Measurements from ENCODE around the gene RNF215. TPM values are rescaled to one million over a fixed set of nuclear protein-coding genes. Genes with fewer than 3 reads are reported as not detected.
A peak's percentile ranks its signal among the peaks of the same experiment; 100 is the strongest.

RNF215 gene
- total and polyA plus RNA-seq, 8 donors: 14.6 to 27.5 (median 23.2) TPM

DNA sequence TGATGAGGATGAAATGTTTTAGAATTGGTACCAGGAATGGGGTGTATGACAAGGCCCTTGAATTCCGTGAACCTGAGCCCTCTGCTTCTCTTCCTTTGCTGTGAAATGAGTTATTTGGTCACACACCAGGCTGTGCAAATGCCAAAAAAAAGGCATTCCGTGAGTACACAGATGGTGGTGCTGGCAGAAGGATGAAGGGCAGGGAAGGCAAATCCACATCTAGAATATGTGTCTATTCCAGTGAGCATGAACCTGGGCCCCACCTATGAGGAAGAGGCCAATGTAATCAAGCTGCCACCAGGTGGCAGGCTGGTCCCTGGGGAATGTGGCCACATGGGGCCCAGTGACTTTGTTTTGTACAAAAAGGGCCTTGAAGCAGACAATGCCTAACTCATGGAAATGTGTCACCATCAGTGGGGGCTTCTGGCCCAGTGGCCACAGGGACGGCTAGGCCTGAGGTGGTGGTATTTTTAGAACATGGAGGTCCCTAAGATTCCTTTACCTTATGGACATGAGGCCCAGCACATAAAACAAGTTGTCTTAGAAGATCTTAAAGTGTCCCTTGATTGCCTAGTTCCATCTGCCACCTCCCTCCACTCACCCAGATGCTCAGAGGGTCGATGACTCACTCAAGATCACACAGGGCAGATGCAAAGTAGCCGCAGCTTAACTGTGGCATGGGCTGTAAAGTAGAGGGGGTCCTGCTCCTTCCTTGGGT, 3.9 kb upstream of the RNF215 start:
- Histone ChIP-seq H3K4me3 (no peak overlapping the region), H3K9me3 (no peaks in the 10 kb centered on the region), H3K27ac (no peak overlapping the region), H3K4me1 (peaks cover 8 to 17% of the 10 kb centered on the region in 2 donors), H3K36me3 (no peaks in the 10 kb centered on the region), H3K27me3 (peaks cover 0 to 11% of the 10 kb centered on the region in 2 donors)
- intact Hi-C loops (cut with DNase I): loop anchor here in 1 of 2 donors (5.0 kb wide), 1 partner anchor 129 kb away; no protein-coding TSS in a partner anchor
- peak; percentile 81 to 87 for TF ChIP-seq CTCF (IDR thresholded peaks at IDR 0.05)
- ATAC-seq (peak; percentile 72), DNase-seq (peak; percentile 24 to 86 (median 72))

DNA sequence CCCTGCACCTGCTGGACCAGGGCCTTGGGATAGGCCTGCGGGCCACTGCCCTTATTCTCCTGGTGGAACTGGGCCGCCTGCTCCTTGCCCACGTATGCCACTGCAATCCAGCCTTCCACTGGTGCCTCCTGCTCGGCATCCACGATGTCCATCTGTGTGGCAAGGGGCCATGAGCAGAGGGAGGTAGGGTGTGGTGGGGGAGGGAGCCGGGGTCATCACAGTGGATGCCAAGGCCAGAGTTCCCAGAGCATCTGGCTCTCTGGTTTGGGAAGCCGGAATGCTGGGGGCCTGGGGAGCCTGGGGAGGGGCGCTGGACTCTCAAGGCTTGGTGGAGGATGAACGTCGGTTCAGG, 627 bp downstream of the RNF215 start:
- no peaks in the 10 kb centered on the region for H3K9me3 ChIP-seq
- DNase-seq: no peak
- H3K4me3 ChIP-seq: peak overlapping the region; percentile 50 to 51
- ATAC-seq: no peak
- H3K27me3 ChIP-seq: no peaks in the 10 kb centered on the region
- no peak for TF ChIP-seq CTCF (IDR thresholded peaks at IDR 0.05)
- peaks cover 8 to 16% of the 10 kb centered on the region in 2 donors for H3K4me1 ChIP-seq
- H3K36me3 ChIP-seq: peaks cover 0 to 11% of the 10 kb centered on the region in 2 donors
- intact Hi-C loops (cut with DNase I): loop anchor here (5.0 to 10.0 kb wide), 3 partner anchors 99 to 122 kb away; partner anchors contain the start of genes CASTOR1 (in 2 of the 2) and OSM (in 1 of the 2)
- no peak overlapping the region for H3K27ac ChIP-seq

GRCh38 chr22:30385942-30386341, 1.3 kb downstream of the RNF215 start:
- intact Hi-C loops (cut with DNase I): loop anchor here (5.0 to 10.0 kb wide), 3 partner anchors 99 to 121 kb away; partner anchors contain the start of genes CASTOR1 (in 2 of the 2) and OSM (in 1 of the 2)
- no peaks in the 10 kb centered on the region for H3K9me3 ChIP-seq
- TF ChIP-seq CTCF (IDR thresholded peaks at IDR 0.05): no peak
- peaks cover 8 to 16% of the 10 kb centered on the region in 2 donors for H3K4me1 ChIP-seq
- H3K36me3 ChIP-seq: peaks cover 0 to 15% of the 10 kb centered on the region in 2 donors
- ATAC-seq (no peak), DNase-seq (no peak)
- peak overlapping the region in 1 of 2 donors; percentile 50 for H3K4me3 ChIP-seq
- H3K27ac ChIP-seq: no peak overlapping the region
- no peaks in the 10 kb centered on the region for H3K27me3 ChIP-seq

- H3K27ac ChIP-seq: no peak overlapping the region
- H3K4me3 ChIP-seq: no peak overlapping the region
- ATAC-seq (no peak), DNase-seq (no peak)
- no peaks in the 10 kb centered on the region for H3K27me3 ChIP-seq
- peaks cover 8 to 16% of the 10 kb centered on the region in 2 donors for H3K4me1 ChIP-seq
- TF ChIP-seq CTCF (IDR thresholded peaks at IDR 0.05): no peak
- H3K9me3 ChIP-seq: no peaks in the 10 kb centered on the region
- intact Hi-C loops (cut with DNase I): loop anchor here (10.0 kb wide), 2 partner anchors 98 to 118 kb away; partner anchors contain the start of genes CASTOR1 (in 1 of the 2) and OSM (in 1 of the 2)
- H3K36me3 ChIP-seq: peaks cover 0 to 29% of the 10 kb centered on the region in 2 donors
Measured at GRCh38 chr22:30383061-30383460, 4.2 kb downstream of the RNF215 start.

DNA sequence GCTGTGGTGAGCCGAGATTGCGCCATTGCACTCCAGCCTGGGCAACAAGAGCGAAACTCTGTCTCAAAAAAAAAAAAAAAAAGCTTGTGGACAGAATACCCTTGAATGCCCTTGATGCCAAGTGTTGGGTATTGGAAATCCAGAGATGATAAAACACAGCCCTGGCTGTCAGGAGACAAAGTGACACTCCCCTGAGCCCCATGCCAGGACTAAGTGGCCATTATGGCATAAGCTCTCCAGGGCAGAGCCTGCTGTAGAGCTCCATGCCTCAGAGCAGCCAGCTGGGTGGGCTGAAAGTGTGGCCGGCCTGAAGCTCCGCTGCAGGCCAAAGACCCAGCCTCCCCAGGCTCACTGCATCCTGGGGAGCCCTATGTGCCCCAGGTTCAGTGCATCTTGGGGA, 4.9 kb downstream of the RNF215 start:
- ATAC-seq (no peak), DNase-seq (no peak)
- Histone ChIP-seq H3K27ac (no peak overlapping the region), H3K36me3 (peaks cover 0 to 34% of the 10 kb centered on the region in 2 donors), H3K27me3 (no peaks in the 10 kb centered on the region), H3K4me1 (peaks cover 5 to 11% of the 10 kb centered on the region in 2 donors), H3K4me3 (no peak overlapping the region), H3K9me3 (no peaks in the 10 kb centered on the region)
- intact Hi-C loops (cut with DNase I): loop anchor here (10.0 kb wide), 2 partner anchors 98 to 118 kb away; partner anchors contain the start of genes CASTOR1 (in 1 of the 2) and OSM (in 1 of the 2)
- no peak for TF ChIP-seq CTCF (IDR thresholded peaks at IDR 0.05)

Measured in left lung (tissue), 10 donors.